A549 (cell line): ENCODE data around the gene TNIK. TPM values are rescaled to one million over a fixed set of nuclear protein-coding genes. Genes with fewer than 3 reads are reported as not detected.
A peak's percentile ranks its signal among the peaks of the same experiment; 100 is the strongest.

Experiments
- ATAC-seq, 2 experiments: fragments of 200-7000 bp in 1 of 2; fragments of >200 bp in 1 of 2; cut with Nextera tagmentation in 1 of 2; cut with Tn5 transposase in 1 of 2; 3 replicates each; pipeline versions ENCODE4 v1.8.0 to v1.9.1; 2018 to 2020; ENCODE audit warnings: mild to moderate bottlenecking in 1 of 2, moderate library complexity in 1 of 2
- CTCF ChIA-PET: fragments of 300-600 bp; sonication (Branson Sonifier 250); formaldehyde crosslinking; extraction: SDS; loops from one replicate; lab custom pipeline; 2021; ENCODE audit warnings: antibody characterized with exemption, inconsistent platforms; lab: Yijun Ruan, JAX
- POLR2A ChIA-PET: fragments of 350-600 bp; formaldehyde crosslinking; extraction: SDS; loops from one replicate; lab custom pipeline; 2021; ENCODE audit warnings: antibody characterized with exemption, inconsistent platforms; lab: Yijun Ruan, JAX
- DNase-seq, 2 experiments: peaks; one replicate each; pipeline versions ENCODE4 v3.0.0 to v3.0.0-alpha.2; 2011 to 2016; ENCODE audit warnings: low read depth in 1 of 2, low spot score in 1 of 2
- FAIRE-seq: peaks from 2 replicates; lab custom pipeline; 2011; peaks lifted over from hg19 to GRCh38; lab: Jason Lieb, UNC
- H3K27ac ChIP-seq, 2 experiments: fragments of >200 bp; sonication (Bioruptor Twin); formaldehyde crosslinking; 3 replicates each; pipeline ENCODE4 v1.5.1; 2016 to 2017
- H3K4me1 ChIP-seq: fragments of >200 bp; sonication (Bioruptor Twin); formaldehyde crosslinking; 3 replicates; pipeline ENCODE4 v1.6.1; 2016
- H3K4me2 ChIP-seq: fragments of >200 bp; sonication (Bioruptor Twin); formaldehyde crosslinking; 3 replicates; pipeline ENCODE4 v1.6.1; 2016
- H3K4me3 ChIP-seq: fragments of >200 bp; sonication (Bioruptor Twin); formaldehyde crosslinking; 3 replicates; pipeline ENCODE4 v1.5.1; 2016
- H3K9me3 ChIP-seq: fragments of >200 bp; sonication (Bioruptor Twin); formaldehyde crosslinking; 3 replicates; pipeline ENCODE4 v1.6.1; 2016
- BHLHE40 ChIP-seq: IDR thresholded peaks from 2 replicates; pipeline ENCODE4 v1.6.1; 2012; ENCODE audit warnings: low read depth, low read length, inconsistent platforms
- CBX2 ChIP-seq: fragments of 200-600 bp; sonication (generic); IDR thresholded peaks from 2 replicates; pipeline ENCODE4 v1.6.1; 2016; ENCODE audit warnings: low read depth, mild to moderate bottlenecking, borderline replicate concordance
- CHD4 ChIP-seq: fragments of 200-600 bp; sonication (generic); IDR thresholded peaks from 2 replicates; pipeline ENCODE4 v1.6.1; 2016; ENCODE audit warnings: antibody characterized with exemption, mild to moderate bottlenecking, borderline replicate concordance
- CTCF ChIP-seq: fragments of >200 bp; sonication (Bioruptor Twin); formaldehyde crosslinking; IDR thresholded peaks from 3 replicates; pipeline ENCODE4 v1.5.1; 2016
- EHF ChIP-seq: fragments of 250-450 bp; sonication (Bioruptor Pico); IDR thresholded peaks from 2 replicates; pipeline ENCODE4 v1.5.0; 2020; ENCODE audit warnings: mild to moderate bottlenecking
- ESRRA ChIP-seq: fragments of 150-350 bp; IDR thresholded peaks from 2 replicates; pipeline ENCODE4 v1.6.1; 2014; ENCODE audit warnings: mild to moderate bottlenecking, low read length, borderline replicate concordance
- FOSL2 ChIP-seq, 2 experiments: fragments of 450-650 bp in 1 of 2; fragments of >200 bp in 1 of 2; sonication (Bioruptor Twin) in 1 of 2; formaldehyde crosslinking; IDR thresholded peaks; 2 replicates each; pipeline versions ENCODE4 v1.5.0 to v1.6.1; 2016 to 2020; ENCODE audit warnings: mild to moderate bottlenecking in 1 of 2, moderate library complexity in 1 of 2
- HES2 ChIP-seq: fragments of >200 bp; sonication (Bioruptor Twin); formaldehyde crosslinking; IDR thresholded peaks from 2 replicates; pipeline ENCODE4 v1.6.1; 2016
- HEYL ChIP-seq: fragments of 250-450 bp; sonication (Bioruptor Pico); IDR thresholded peaks from 2 replicates; pipeline ENCODE4 v1.8.0; 2021; ENCODE audit warnings: mild to moderate bottlenecking, moderate library complexity
- HMGXB4 ChIP-seq: fragments of 250-450 bp; sonication (Bioruptor Pico); IDR thresholded peaks from 2 replicates; pipeline ENCODE4 v1.5.0; 2021; ENCODE audit warnings: mild to moderate bottlenecking, moderate library complexity, borderline replicate concordance
- JUN ChIP-seq, 2 experiments: fragments of >200 bp; sonication (Bioruptor Twin); formaldehyde crosslinking; IDR thresholded peaks; 2 replicates in 1 of 2; 3 replicates in 1 of 2; pipeline ENCODE4 v1.6.1; 2016 to 2017
- MAFK ChIP-seq: fragments of 450-650 bp; IDR thresholded peaks from 2 replicates; pipeline ENCODE4 v1.6.1; 2014; ENCODE audit not compliant: partially characterized antibody
- MYC ChIP-seq: IDR thresholded peaks from 2 replicates; pipeline ENCODE4 v1.6.1; 2012; ENCODE audit warnings: mild to moderate bottlenecking, inconsistent platforms, low read length, improper control_type of control experiment, borderline replicate concordance
- RCOR1 ChIP-seq: fragments of 150-350 bp; IDR thresholded peaks from 2 replicates; pipeline ENCODE4 v1.6.1; 2014; ENCODE audit warnings: antibody characterized with exemption, low read length, low read depth
- SREBF2 ChIP-seq: fragments of 450-650 bp; IDR thresholded peaks from 2 replicates; pipeline ENCODE4 v1.6.1; 2014; ENCODE audit warnings: mild to moderate bottlenecking, moderate library complexity
- WGBS: methylation state at CpG from one replicate; pipeline ENCODE4 v1.1.6; 2017; ENCODE audit errors: missing lambda C conversion rate; 5-methylcytosine and 5-hydroxymethylcytosine counted together
- polyA plus RNA-seq, 4 experiments: library from polyadenylated mRNA; depleted of rRNA in 3 of 4; stranded (reverse); fragments of >200 nt; fragmentation: RNase III in 1 of 4; extraction: RNeasy Plus Mini Kit Qiagen cat#74134 plus additional on column Dnase treatment in 1 of 4; gene quantifications; 2 replicates in 3 of 4; 3 replicates in 1 of 4; pipeline ENCODE4 v1.2.3, GENCODE V29; 2011 to 2017
- TF ChIP-seq, protein P1 (sequence below): fragments of >200 bp; sonication (Bioruptor Twin); formaldehyde crosslinking; IDR thresholded peaks from 3 replicates; pipeline ENCODE4 v1.6.1; 2016
- TF ChIP-seq, protein P2 (sequence below): fragments of 200-600 bp; sonication (generic); IDR thresholded peaks from 2 replicates; pipeline ENCODE4 v1.6.1; 2016; ENCODE audit warnings: antibody characterized with exemption, mild to moderate bottlenecking, moderate library complexity

Gene TNIK
- polyA plus RNA-seq, 2 of the 4 experiments (the other 2 are of a cell fraction), result 1.6 to 1.8 TPM

GRCh38 chr3:171065732-171066131 lies 394.5 kb downstream of the TNIK start:
- 85% methylated on average over 1 of the region's 1 CpG for WGBS
- CTCF ChIA-PET, result no interaction called here
- no peak for FAIRE-seq

GRCh38 chr3:171064461-171064860 lies 395.7 kb downstream of the TNIK start:
- Histone ChIP-seq H3K4me2 (no peak overlapping the region), H3K9me3 (no peaks in the 10 kb centered on the region), H3K4me3 (no peak overlapping the region), H3K27ac (no peak overlapping the region), H3K4me1 (no peaks in the 10 kb centered on the region)
- DNase-seq, result no peak
- ChIA-PET POLR2A (no interaction called here), CTCF (interaction anchor here (1.0 kb wide), 1 partner anchor 9 kb away, joined by 3 read pairs; no protein-coding TSS in a partner anchor)
- FAIRE-seq, result no peak
- no peak for TF ChIP-seq RCOR1
- TF ChIP-seq HEYL (CRISPR knock-in tag), result no peak
- no peak for TF ChIP-seq BHLHE40
- TF ChIP-seq, protein P1, sequence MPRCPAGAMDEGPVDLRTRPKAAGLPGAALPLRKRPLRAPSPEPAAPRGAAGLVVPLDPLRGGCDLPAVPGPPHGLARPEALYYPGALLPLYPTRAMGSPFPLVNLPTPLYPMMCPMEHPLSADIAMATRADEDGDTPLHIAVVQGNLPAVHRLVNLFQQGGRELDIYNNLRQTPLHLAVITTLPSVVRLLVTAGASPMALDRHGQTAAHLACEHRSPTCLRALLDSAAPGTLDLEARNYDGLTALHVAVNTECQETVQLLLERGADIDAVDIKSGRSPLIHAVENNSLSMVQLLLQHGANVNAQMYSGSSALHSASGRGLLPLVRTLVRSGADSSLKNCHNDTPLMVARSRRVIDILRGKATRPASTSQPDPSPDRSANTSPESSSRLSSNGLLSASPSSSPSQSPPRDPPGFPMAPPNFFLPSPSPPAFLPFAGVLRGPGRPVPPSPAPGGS, result no peak
- TF ChIP-seq CBX2, result no peak
- TF ChIP-seq SREBF2, result no peak
- TF ChIP-seq MAFK, result no peak
- TF ChIP-seq EHF (CRISPR knock-in tag), result no peak
- TF ChIP-seq, protein P2, sequence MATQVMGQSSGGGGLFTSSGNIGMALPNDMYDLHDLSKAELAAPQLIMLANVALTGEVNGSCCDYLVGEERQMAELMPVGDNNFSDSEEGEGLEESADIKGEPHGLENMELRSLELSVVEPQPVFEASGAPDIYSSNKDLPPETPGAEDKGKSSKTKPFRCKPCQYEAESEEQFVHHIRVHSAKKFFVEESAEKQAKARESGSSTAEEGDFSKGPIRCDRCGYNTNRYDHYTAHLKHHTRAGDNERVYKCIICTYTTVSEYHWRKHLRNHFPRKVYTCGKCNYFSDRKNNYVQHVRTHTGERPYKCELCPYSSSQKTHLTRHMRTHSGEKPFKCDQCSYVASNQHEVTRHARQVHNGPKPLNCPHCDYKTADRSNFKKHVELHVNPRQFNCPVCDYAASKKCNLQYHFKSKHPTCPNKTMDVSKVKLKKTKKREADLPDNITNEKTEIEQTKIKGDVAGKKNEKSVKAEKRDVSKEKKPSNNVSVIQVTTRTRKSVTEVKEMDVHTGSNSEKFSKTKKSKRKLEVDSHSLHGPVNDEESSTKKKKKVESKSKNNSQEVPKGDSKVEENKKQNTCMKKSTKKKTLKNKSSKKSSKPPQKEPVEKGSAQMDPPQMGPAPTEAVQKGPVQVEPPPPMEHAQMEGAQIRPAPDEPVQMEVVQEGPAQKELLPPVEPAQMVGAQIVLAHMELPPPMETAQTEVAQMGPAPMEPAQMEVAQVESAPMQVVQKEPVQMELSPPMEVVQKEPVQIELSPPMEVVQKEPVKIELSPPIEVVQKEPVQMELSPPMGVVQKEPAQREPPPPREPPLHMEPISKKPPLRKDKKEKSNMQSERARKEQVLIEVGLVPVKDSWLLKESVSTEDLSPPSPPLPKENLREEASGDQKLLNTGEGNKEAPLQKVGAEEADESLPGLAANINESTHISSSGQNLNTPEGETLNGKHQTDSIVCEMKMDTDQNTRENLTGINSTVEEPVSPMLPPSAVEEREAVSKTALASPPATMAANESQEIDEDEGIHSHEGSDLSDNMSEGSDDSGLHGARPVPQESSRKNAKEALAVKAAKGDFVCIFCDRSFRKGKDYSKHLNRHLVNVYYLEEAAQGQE, result no peak
- TF ChIP-seq MYC, result no peak
- TF ChIP-seq CTCF, result no peak
- no peak for TF ChIP-seq HMGXB4 (CRISPR knock-in tag)
- no peak for TF ChIP-seq FOSL2 (IDR thresholded peaks at IDR 0.05)
- TF ChIP-seq FOSL2 (CRISPR knock-in tag; IDR thresholded peaks at IDR 0.05), result no peak
- WGBS, result 63% methylated on average over 2 of the region's 2 CpGs
- ATAC-seq, result no peak

More at GRCh38 chr3:171065732-171066131, 394.5 kb downstream of the TNIK start:
- no peaks in the 10 kb centered on the region for H3K9me3 ChIP-seq
- no peak overlapping the region for H3K4me2 ChIP-seq
- no peak overlapping the region for H3K27ac ChIP-seq
- H3K4me3 ChIP-seq, result no peak overlapping the region
- H3K4me1 ChIP-seq, result no peaks in the 10 kb centered on the region
- ATAC-seq (no peak), DNase-seq (no peak)
- POLR2A ChIA-PET, result no interaction called here
- no peak for TF ChIP-seq ESRRA
- peak; percentile 48 for TF ChIP-seq MAFK
- TF ChIP-seq CHD4, result no peak
- no peak for TF ChIP-seq HES2
- TF ChIP-seq FOSL2 (IDR thresholded peaks at IDR 0.05), result no peak
- TF ChIP-seq FOSL2 (CRISPR knock-in tag; IDR thresholded peaks at IDR 0.05), result no peak
- TF ChIP-seq JUN (IDR thresholded peaks at IDR 0.05), result no peak
